Adrenal gland (tissue), 12 donors: ENCODE measurements around the gene PALMD. TPM values are rescaled to one million over a fixed set of nuclear protein-coding genes. Genes with fewer than 3 reads are reported as not detected.

ENCODE experiments used
- DNase-seq, 7 donors: peaks; one replicate each; pipeline ENCODE4 v3.0.0-alpha.2; 2019 to 2020
- H3K27ac ChIP-seq, 5 donors: fragments of 200-600 bp; sonication (generic) in 4 of 5; 1 replicate in 3 of 5; 2 replicates in 2 of 5; pipeline versions ENCODE4 v1.5.1 to v1.8.0; 2016 to 2020; ENCODE audit warnings: mild to moderate bottlenecking in 1 of 5
- H3K27me3 ChIP-seq: fragments of 200-600 bp; 2 replicates; pipeline ENCODE4 v1.8.0; 2021
- H3K36me3 ChIP-seq, 2 donors: fragments of 200-600 bp; replicated peaks in 1 of 2; 1 replicate in 1 of 2; 2 replicates in 1 of 2; pipeline versions ENCODE4 v1.5.1 to v1.8.0; 2018 to 2022
- H3K4me1 ChIP-seq, 2 donors: fragments of 200-600 bp; replicated peaks in 1 of 2; 1 replicate in 1 of 2; 2 replicates in 1 of 2; pipeline versions ENCODE4 v1.5.1 to v1.8.0; 2018 to 2021
- H3K4me3 ChIP-seq, 4 donors: fragments of 200-600 bp; sonication (generic) in 3 of 4; one replicate each; pipeline ENCODE4 v1.5.1; 2016 to 2018
- H3K9me3 ChIP-seq, 3 donors: fragments of 200-600 bp; sonication (generic) in 1 of 3; replicated peaks in 1 of 3; 1 replicate in 2 of 3; 2 replicates in 1 of 3; pipeline versions ENCODE4 v1.5.1 to v1.8.0; 2016 to 2021
- CTCF ChIP-seq, 6 experiments: fragments of 450-650 bp in 4 of 6; fragments of 200-600 bp in 2 of 6; sonication (generic) in 1 of 6; IDR thresholded peaks; 1 replicate in 5 of 6; 2 replicates in 1 of 6; pipeline versions ENCODE4 v1.5.1 to v1.8.0; 2016 to 2021; ENCODE audit warnings: antibody characterized with exemption in 6 of 6, mild to moderate bottlenecking in 2 of 6, moderate library complexity in 1 of 6
- POLR2A ChIP-seq, 2 donors: fragments of 450-650 bp; IDR thresholded peaks; one replicate each; pipeline ENCODE4 v1.6.1; 2017; ENCODE audit warnings: antibody characterized with exemption in 2 of 2, mild to moderate bottlenecking in 2 of 2, moderate library complexity in 1 of 2
- WGBS, 4 donors: extraction: QIAGEN DNeasy Blood & Tissue Kit in 2 of 4; methylation state at CpG; one replicate each; pipeline versions ENCODE4 v1.1.5 to v1.1.7; 2013 to 2017; 5-methylcytosine and 5-hydroxymethylcytosine counted together
- intact Hi-C, 2 donors: fragments of 100-400 bp; cut with DNase I; formaldehyde crosslinking; loops; one replicate each; pipeline versions ENCODE4 v1.14.1 to v1.15.0; 2022 to 2023
- polyA plus RNA-seq, 3 donors: library from polyadenylated mRNA; stranded (reverse); fragments of 200-250 nt in 2 of 3; fragments of 350-450 nt in 1 of 3; fragmentation: Illumina TruSeq in 1 of 3; extraction: RNeasy Lipid Tissue Mini Kit (QIAGEN cat#74804) in 1 of 3; gene quantifications; one replicate each; pipeline ENCODE4 v1.2.3, GENCODE V29; 2013 to 2014
- total RNA-seq, 9 donors: library from RNA; depleted of rRNA in 4 of 9; stranded (reverse); fragments of >200 nt in 4 of 9; fragments of 120-200 nt in 1 of 9; fragmentation: NEBNext Ultra II Directional in 1 of 9; extraction: Animal tissue kit (Norgen Biotek cat#: 25700) in 1 of 9; gene quantifications; one replicate each; pipeline versions ENCODE4 v1.1.0 to v1.2.4, GENCODE V29; 2013 to 2023
- donor health status: healthy with polysubstance abuse.
- donor health status: Bipolar disorder and iron deficiency.
- donor health status: DM: yes; HTN: yes; CAD: no.
- donor health status: DM: no; HTN: no; CAD: no.
- donor health status: DM: no; HTN: no; CAD: no.
- donor health status: DM: yes; HTN: yes; CAD: no.

Gene PALMD
- total and polyA plus RNA-seq, 12 donors: 35.8 to 189 (median 66.0) TPM

- 65 to 74% (median 67%) methylated on average over 2 of the region's 2 CpGs for WGBS, 4 donors
- H3K36me3 ChIP-seq: no peaks in the 10 kb centered on the region
- no peaks in the 10 kb centered on the region for H3K9me3 ChIP-seq
- DNase-seq: no peak
- TF ChIP-seq POLR2A (IDR thresholded peaks at IDR 0.05): no peak
- no peak for TF ChIP-seq CTCF (IDR thresholded peaks at IDR 0.05)
- peak overlapping the region in 3 of 5 donors; percentile 47 to 82 (median 72) for H3K27ac ChIP-seq
- peaks cover 21 to 64% of the 10 kb centered on the region in 2 donors for H3K4me1 ChIP-seq
- intact Hi-C loops: no loop called here
- no peaks in the 10 kb centered on the region for H3K27me3 ChIP-seq
- no peak overlapping the region for H3K4me3 ChIP-seq
Measured at GRCh38 chr1:99659755-99660210, 13.9 kb downstream of the PALMD start.

GRCh38 chr1:99660496-99660895 lies 14.6 kb downstream of the PALMD start:
- Histone ChIP-seq H3K9me3 (no peaks in the 10 kb centered on the region), H3K4me1 (peaks cover 21 to 65% of the 10 kb centered on the region in 2 donors)
- no peak for DNase-seq

GRCh38 chr1:99661780-99662179 lies 15.9 kb downstream of the PALMD start:
- Histone ChIP-seq H3K4me1 (peaks cover 21 to 67% of the 10 kb centered on the region in 2 donors), H3K4me3 (no peak overlapping the region), H3K9me3 (no peaks in the 10 kb centered on the region), H3K27me3 (no peaks in the 10 kb centered on the region), H3K36me3 (no peaks in the 10 kb centered on the region), H3K27ac (peak overlapping the region; percentile 48 to 82 (median 70))
- TF ChIP-seq POLR2A (IDR thresholded peaks at IDR 0.05) (no peak), CTCF (IDR thresholded peaks at IDR 0.05) (no peak)
- no peak for DNase-seq
- 42 to 53% (median 51%) methylated on average over 3 of the region's 3 CpGs for WGBS, 4 donors
- intact Hi-C loops: no loop called here

More at GRCh38 chr1:99660496-99660895, 14.6 kb downstream of the PALMD start:
- Histone ChIP-seq H3K4me3 (no peak overlapping the region), H3K27ac (peak overlapping the region in 3 of 5 donors; percentile 66 to 82 (median 72)), H3K36me3 (no peaks in the 10 kb centered on the region), H3K27me3 (no peaks in the 10 kb centered on the region)
- TF ChIP-seq POLR2A (IDR thresholded peaks at IDR 0.05) (no peak), CTCF (IDR thresholded peaks at IDR 0.05) (no peak)
- intact Hi-C loops: no loop called here
- 68 to 88% (median 77%) methylated on average over 2 of the region's 2 CpGs for WGBS, 4 donors

- intact Hi-C loops: no loop called here
- no peaks in the 10 kb centered on the region for H3K9me3 ChIP-seq
- H3K4me3 ChIP-seq: no peak overlapping the region
- TF ChIP-seq POLR2A (IDR thresholded peaks at IDR 0.05): peak in 1 of 2 donors; percentile 47
- TF ChIP-seq CTCF (IDR thresholded peaks at IDR 0.05): no peak
- DNase-seq: peak; percentile 66 to 93 (median 86)
- no peaks in the 10 kb centered on the region for H3K27me3 ChIP-seq
- H3K27ac ChIP-seq: peak overlapping the region; percentile 48 to 82 (median 70)
- WGBS, 4 donors: 9 to 20% (median 16%) methylated on average over 3 of the region's 3 CpGs
- H3K4me1 ChIP-seq: peaks cover 21 to 60% of the 10 kb centered on the region in 2 donors
- peaks cover 0 to 3% of the 10 kb centered on the region in 2 donors for H3K36me3 ChIP-seq
Measured at GRCh38 chr1:99662539-99663080, 16.7 kb downstream of the PALMD start.
